Liver (tissue), 9 donors: ENCODE data around the gene SH3PXD2B. TPM values are rescaled to one million over a fixed set of nuclear protein-coding genes. Genes with fewer than 3 reads are reported as not detected.

Experiments
- DNase-seq: peaks from one replicate; pipeline ENCODE4 v3.0.0-alpha.2; 2017; ENCODE audit warnings: low spot score
- H3K27ac ChIP-seq, 2 donors: one replicate each; pipeline ENCODE4 v1.7.0; 2013; ENCODE audit warnings: inconsistent platforms in 2 of 2, low read length in 2 of 2, control low read depth in 1 of 2, low read depth in 1 of 2, mild to moderate bottlenecking in 1 of 2
- H3K27me3 ChIP-seq, 4 donors: one replicate each; pipeline versions ENCODE4 v1.6.1 to v1.7.0; 2013; ENCODE audit warnings: low read length in 3 of 4, inconsistent platforms in 1 of 4, mild to moderate bottlenecking in 1 of 4, moderate library complexity in 1 of 4; ENCODE audit not compliant: control insufficient read depth in 4 of 4, insufficient read depth in 4 of 4
- H3K36me3 ChIP-seq, 4 donors: one replicate each; pipeline versions ENCODE4 v1.6.1 to v1.7.0; 2013; ENCODE audit warnings: low read length in 3 of 4, mild to moderate bottlenecking in 3 of 4, low read depth in 1 of 4, moderate library complexity in 1 of 4; ENCODE audit not compliant: control insufficient read depth in 4 of 4, insufficient read depth in 3 of 4
- H3K4me1 ChIP-seq, 4 donors: one replicate each; pipeline versions ENCODE4 v1.6.1 to v1.7.0; 2013; ENCODE audit warnings: low read length in 3 of 4, mild to moderate bottlenecking in 3 of 4, moderate library complexity in 1 of 4; ENCODE audit not compliant: control insufficient read depth in 4 of 4, insufficient read depth in 4 of 4
- H3K4me3 ChIP-seq, 3 donors: one replicate each; pipeline versions ENCODE4 v1.6.1 to v1.7.0; 2013; ENCODE audit warnings: low read length in 3 of 3, control low read depth in 1 of 3, low read depth in 1 of 3, mild to moderate bottlenecking in 1 of 3
- H3K9ac ChIP-seq, 2 donors: one replicate each; pipeline ENCODE4 v1.7.0; 2013; ENCODE audit warnings: low read length in 2 of 2, mild to moderate bottlenecking in 2 of 2, moderate library complexity in 2 of 2, control low read depth in 1 of 2, low read depth in 1 of 2
- H3K9me3 ChIP-seq, 4 donors: one replicate each; pipeline versions ENCODE4 v1.6.1 to v1.7.0; 2013; ENCODE audit warnings: low read length in 3 of 4; ENCODE audit not compliant: control insufficient read depth in 4 of 4
- EGR1 ChIP-seq, 2 donors: IDR thresholded peaks; 2 replicates each; pipeline ENCODE4 v1.6.1; 2016 to 2018; ENCODE audit warnings: antibody characterized with exemption in 2 of 2, low read depth in 2 of 2
- FOXA1 ChIP-seq: IDR thresholded peaks from 2 replicates; pipeline ENCODE4 v1.6.1; 2016; ENCODE audit warnings: antibody characterized with exemption
- FOXA2 ChIP-seq: IDR thresholded peaks from 2 replicates; pipeline ENCODE4 v1.6.1; 2016; ENCODE audit warnings: antibody characterized with exemption
- GABPA ChIP-seq, 2 donors: IDR thresholded peaks in 1 of 2; conservative IDR thresholded peaks in 1 of 2; 2 replicates each; pipeline ENCODE4 v1.6.1; 2016; ENCODE audit warnings: antibody characterized with exemption in 2 of 2, mild to moderate bottlenecking in 1 of 2, moderate library complexity in 1 of 2
- HNF4G ChIP-seq: IDR thresholded peaks from 2 replicates; pipeline ENCODE4 v1.6.1; 2016; ENCODE audit warnings: antibody characterized with exemption
- MAX ChIP-seq: IDR thresholded peaks from 2 replicates; pipeline ENCODE4 v1.6.1; 2016; ENCODE audit warnings: antibody characterized with exemption
- NR2F2 ChIP-seq: IDR thresholded peaks from 2 replicates; pipeline ENCODE4 v1.6.1; 2016; ENCODE audit warnings: antibody characterized with exemption
- RXRA ChIP-seq, 2 donors: IDR thresholded peaks; 2 replicates each; pipeline ENCODE4 v1.6.1; 2017 to 2018; ENCODE audit warnings: antibody characterized with exemption in 2 of 2, mild to moderate bottlenecking in 1 of 2
- TAF1 ChIP-seq: conservative IDR thresholded peaks from 2 replicates; pipeline ENCODE4 v1.6.1; 2016; ENCODE audit warnings: antibody characterized with exemption, mild to moderate bottlenecking
- YY1 ChIP-seq: IDR thresholded peaks from 2 replicates; pipeline ENCODE4 v1.6.1; 2016; ENCODE audit warnings: antibody characterized with exemption, mild to moderate bottlenecking
- ZBTB33 ChIP-seq: IDR thresholded peaks from 2 replicates; pipeline ENCODE4 v1.6.1; 2016; ENCODE audit warnings: antibody characterized with exemption
- WGBS: extraction: QIAGEN DNeasy Blood & Tissue Kit; methylation state at CpG from one replicate; pipeline ENCODE4 v1.1.7; 2013; 5-methylcytosine and 5-hydroxymethylcytosine counted together
- polyA plus RNA-seq, 2 donors: library from polyadenylated mRNA; stranded (reverse) in 1 of 2; unstranded in 1 of 2; fragments of 200-250 nt in 1 of 2; fragments of >200 nt in 1 of 2; fragmentation: Nextera tagmentation in 1 of 2; extraction: Ambion mirVana in 1 of 2; gene quantifications; one replicate each; pipeline versions ENCODE4 v1.2.1 to v1.2.3, GENCODE V29; 2013 to 2015
- total RNA-seq, 2 donors: library from RNA; depleted of rRNA; stranded (reverse); fragments of >200 nt; gene quantifications; one replicate each; pipeline ENCODE4 v1.2.3, GENCODE V29; 2014
- TF ChIP-seq, protein P1 (sequence below): IDR thresholded peaks from 2 replicates; pipeline ENCODE4 v1.6.1; 2016; ENCODE audit warnings: antibody characterized with exemption
- TF ChIP-seq, protein P2 (sequence below): fragments of 150-350 bp; IDR thresholded peaks from 2 replicates; pipeline ENCODE4 v1.5.1; 2017; ENCODE audit warnings: improper control_type of control experiment, low read depth, low read length; ENCODE audit not compliant: missing input control
- TF ChIP-seq, protein P3 (sequence below): IDR thresholded peaks from 2 replicates; pipeline ENCODE4 v1.6.1; 2016; ENCODE audit warnings: antibody characterized with exemption, mild to moderate bottlenecking
- donor health status: healthy.
- donor health status: healthy.
- donor health status: healthy.
- donor health status: healthy.
- donor health status: healthy.

Gene SH3PXD2B
- total and polyA plus RNA-seq, 4 donors = 1.1 to 3.3 (median 2.2) TPM

DNA sequence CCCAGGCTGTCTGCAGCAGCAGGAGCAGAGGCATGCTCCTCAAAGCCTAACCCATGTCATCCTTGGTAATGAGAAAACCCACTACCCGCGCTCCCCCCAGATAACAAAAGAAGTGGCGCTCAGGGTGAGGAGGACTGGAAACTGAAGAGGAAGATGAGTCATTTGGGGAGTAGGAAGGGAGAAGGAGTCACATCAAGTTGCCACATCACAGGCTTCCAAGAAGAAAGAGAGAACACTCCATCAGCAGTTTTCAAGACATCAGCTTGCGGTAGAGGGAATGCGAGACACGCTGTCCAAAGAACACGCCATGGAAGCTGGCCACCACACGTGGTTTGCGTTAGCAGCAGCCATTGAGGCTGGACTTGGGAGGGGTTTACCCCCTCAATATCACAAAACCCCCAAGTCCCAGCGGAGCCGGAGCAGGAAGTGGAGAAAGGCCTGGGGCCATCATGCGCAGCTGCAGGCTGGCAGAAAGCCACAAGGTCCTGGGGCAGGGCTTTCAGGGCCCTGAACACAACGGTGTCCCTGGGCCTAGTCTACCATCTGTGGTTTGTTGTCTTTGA is 41.5 kb downstream of the SH3PXD2B start:
- no peak overlapping the region for H3K9ac ChIP-seq
- H3K4me3 ChIP-seq = no peak overlapping the region
- DNase-seq = no peak
- 74% methylated on average over 13 of the region's 13 CpGs for WGBS
- no peaks in the 10 kb centered on the region for H3K27me3 ChIP-seq
- H3K36me3 ChIP-seq = no peaks in the 10 kb centered on the region
- peaks cover 9 to 20% (median 15%) of the 10 kb centered on the region in 4 donors for H3K4me1 ChIP-seq
- no peak overlapping the region for H3K27ac ChIP-seq
- TF ChIP-seq MAX (peak; percentile 42), GABPA (IDR thresholded peaks at IDR 0.05 in 1 of 2, conservative IDR thresholded peaks at IDR 0.05 in 1 of 2) (no peak)
- no peaks in the 10 kb centered on the region for H3K9me3 ChIP-seq

DNA sequence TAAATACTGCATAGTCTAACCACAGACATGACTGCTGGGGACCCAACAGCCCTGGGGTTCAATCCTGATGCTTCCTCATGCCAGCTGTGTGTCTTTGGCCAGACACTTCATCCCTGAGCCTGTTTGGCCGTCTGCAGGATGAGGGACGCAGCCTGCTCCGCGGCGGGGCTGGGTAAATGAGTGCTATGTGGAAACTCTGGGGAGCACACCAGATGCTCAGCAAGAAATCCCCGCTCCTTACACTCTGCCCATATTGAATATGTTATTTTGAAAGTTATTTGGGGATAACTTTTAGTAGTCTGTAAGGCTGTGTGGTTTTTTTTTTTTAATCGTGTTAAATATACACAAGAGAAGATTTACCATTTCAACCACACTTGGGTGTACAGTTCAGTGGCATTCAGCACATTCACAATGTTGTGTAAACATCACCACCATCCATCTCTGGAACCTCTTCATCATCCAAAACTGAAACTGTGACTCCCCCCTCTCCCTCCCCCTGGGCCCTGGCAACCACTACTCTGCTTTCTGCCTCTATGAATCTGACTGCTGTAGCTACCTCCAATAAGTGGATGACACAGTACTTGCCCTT is 42.7 kb downstream of the SH3PXD2B start:
- 89% methylated on average over 7 of the region's 7 CpGs for WGBS
- peaks cover 9 to 15% (median 10%) of the 10 kb centered on the region in 4 donors for H3K4me1 ChIP-seq

DNA sequence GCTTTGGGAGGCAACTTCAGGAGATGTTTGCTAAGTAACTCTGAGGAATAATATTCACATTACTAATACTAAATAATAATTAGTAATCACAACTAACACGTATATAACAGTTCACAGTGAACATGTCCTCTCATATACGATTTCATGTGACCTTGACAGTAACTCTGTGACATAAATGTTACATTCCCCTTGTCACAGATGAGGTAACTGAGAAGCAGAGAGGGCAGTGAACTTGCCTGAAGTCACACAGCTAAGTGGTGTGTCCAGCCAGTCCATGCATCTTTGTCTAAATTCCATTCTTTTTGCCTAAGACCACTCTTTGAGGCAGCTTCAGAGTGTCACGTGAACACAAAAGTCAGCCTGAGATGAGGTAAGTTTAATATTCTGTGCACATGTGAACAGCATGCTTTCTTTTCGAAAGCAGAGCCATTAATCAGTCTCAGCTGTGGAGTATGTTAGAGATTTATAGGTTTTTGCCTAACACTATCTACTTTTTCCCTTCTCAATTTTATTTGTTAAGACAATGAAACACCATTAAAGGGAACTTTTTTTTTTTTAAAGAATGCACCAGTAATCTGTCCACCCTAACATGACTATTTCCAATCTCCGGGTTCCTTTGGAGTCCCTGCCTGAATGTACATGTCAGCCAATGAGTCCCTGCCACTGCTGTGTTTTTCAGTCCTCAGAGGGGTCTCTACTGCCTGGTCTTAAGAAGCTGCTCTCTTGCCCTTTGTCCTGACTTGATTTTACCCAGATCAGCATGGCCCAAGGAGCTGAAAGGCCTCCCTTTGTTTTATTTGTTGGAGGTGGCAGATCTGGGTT is 43.5 kb downstream of the SH3PXD2B start:
- 91% methylated on average over 5 of the region's 5 CpGs for WGBS

More for the DNA sequence above, 42.7 kb downstream of the SH3PXD2B start:
- Histone ChIP-seq H3K36me3 (no peaks in the 10 kb centered on the region), H3K27me3 (no peaks in the 10 kb centered on the region), H3K9ac (no peak overlapping the region), H3K27ac (no peak overlapping the region), H3K4me3 (no peak overlapping the region), H3K9me3 (no peaks in the 10 kb centered on the region)
- no peak for TF ChIP-seq RXRA (IDR thresholded peaks at IDR 0.05)
- no peak for TF ChIP-seq MAX
- no peak for TF ChIP-seq NR2F2
- no peak for TF ChIP-seq YY1
- no peak for TF ChIP-seq GABPA (IDR thresholded peaks at IDR 0.05 in 1 of 2, conservative IDR thresholded peaks at IDR 0.05 in 1 of 2)
- no peak for TF ChIP-seq FOXA1
- TF ChIP-seq, protein P1, sequence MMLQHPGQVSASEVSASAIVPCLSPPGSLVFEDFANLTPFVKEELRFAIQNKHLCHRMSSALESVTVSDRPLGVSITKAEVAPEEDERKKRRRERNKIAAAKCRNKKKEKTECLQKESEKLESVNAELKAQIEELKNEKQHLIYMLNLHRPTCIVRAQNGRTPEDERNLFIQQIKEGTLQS = no peak
- no peak for DNase-seq

More for the DNA sequence above, 43.5 kb downstream of the SH3PXD2B start:
- DNase-seq = no peak
- H3K27me3 ChIP-seq = no peaks in the 10 kb centered on the region
- peaks cover 9 to 15% (median 10%) of the 10 kb centered on the region in 4 donors for H3K4me1 ChIP-seq
- H3K9ac ChIP-seq = no peak overlapping the region
- H3K36me3 ChIP-seq = no peaks in the 10 kb centered on the region
- no peak overlapping the region for H3K4me3 ChIP-seq
- H3K27ac ChIP-seq = no peak overlapping the region
- no peaks in the 10 kb centered on the region for H3K9me3 ChIP-seq
- no peak for TF ChIP-seq HNF4G
- TF ChIP-seq EGR1 (IDR thresholded peaks at IDR 0.05; ENCODE audit: low read depth in 2 of 2) = no peak
- TF ChIP-seq ZBTB33 = no peak
- TF ChIP-seq RXRA (IDR thresholded peaks at IDR 0.05) = no peak
- TF ChIP-seq FOXA2 = no peak
- TF ChIP-seq TAF1 = no peak
- TF ChIP-seq MAX = no peak
- no peak for TF ChIP-seq GABPA (IDR thresholded peaks at IDR 0.05 in 1 of 2, conservative IDR thresholded peaks at IDR 0.05 in 1 of 2)
- TF ChIP-seq, protein P2, sequence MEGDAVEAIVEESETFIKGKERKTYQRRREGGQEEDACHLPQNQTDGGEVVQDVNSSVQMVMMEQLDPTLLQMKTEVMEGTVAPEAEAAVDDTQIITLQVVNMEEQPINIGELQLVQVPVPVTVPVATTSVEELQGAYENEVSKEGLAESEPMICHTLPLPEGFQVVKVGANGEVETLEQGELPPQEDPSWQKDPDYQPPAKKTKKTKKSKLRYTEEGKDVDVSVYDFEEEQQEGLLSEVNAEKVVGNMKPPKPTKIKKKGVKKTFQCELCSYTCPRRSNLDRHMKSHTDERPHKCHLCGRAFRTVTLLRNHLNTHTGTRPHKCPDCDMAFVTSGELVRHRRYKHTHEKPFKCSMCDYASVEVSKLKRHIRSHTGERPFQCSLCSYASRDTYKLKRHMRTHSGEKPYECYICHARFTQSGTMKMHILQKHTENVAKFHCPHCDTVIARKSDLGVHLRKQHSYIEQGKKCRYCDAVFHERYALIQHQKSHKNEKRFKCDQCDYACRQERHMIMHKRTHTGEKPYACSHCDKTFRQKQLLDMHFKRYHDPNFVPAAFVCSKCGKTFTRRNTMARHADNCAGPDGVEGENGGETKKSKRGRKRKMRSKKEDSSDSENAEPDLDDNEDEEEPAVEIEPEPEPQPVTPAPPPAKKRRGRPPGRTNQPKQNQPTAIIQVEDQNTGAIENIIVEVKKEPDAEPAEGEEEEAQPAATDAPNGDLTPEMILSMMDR = no peak
- no peak for TF ChIP-seq FOXA1
- TF ChIP-seq, protein P3, sequence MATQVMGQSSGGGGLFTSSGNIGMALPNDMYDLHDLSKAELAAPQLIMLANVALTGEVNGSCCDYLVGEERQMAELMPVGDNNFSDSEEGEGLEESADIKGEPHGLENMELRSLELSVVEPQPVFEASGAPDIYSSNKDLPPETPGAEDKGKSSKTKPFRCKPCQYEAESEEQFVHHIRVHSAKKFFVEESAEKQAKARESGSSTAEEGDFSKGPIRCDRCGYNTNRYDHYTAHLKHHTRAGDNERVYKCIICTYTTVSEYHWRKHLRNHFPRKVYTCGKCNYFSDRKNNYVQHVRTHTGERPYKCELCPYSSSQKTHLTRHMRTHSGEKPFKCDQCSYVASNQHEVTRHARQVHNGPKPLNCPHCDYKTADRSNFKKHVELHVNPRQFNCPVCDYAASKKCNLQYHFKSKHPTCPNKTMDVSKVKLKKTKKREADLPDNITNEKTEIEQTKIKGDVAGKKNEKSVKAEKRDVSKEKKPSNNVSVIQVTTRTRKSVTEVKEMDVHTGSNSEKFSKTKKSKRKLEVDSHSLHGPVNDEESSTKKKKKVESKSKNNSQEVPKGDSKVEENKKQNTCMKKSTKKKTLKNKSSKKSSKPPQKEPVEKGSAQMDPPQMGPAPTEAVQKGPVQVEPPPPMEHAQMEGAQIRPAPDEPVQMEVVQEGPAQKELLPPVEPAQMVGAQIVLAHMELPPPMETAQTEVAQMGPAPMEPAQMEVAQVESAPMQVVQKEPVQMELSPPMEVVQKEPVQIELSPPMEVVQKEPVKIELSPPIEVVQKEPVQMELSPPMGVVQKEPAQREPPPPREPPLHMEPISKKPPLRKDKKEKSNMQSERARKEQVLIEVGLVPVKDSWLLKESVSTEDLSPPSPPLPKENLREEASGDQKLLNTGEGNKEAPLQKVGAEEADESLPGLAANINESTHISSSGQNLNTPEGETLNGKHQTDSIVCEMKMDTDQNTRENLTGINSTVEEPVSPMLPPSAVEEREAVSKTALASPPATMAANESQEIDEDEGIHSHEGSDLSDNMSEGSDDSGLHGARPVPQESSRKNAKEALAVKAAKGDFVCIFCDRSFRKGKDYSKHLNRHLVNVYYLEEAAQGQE = no peak
